8988T (cell line): ENCODE measurements around the gene TSHZ3.

Experiments
- DNase-seq: peaks from one replicate; pipeline ENCODE4 v3.0.0; 2011

Gene TSHZ3

GRCh38 chr19:31353833-31354232 is 4.6 kb upstream of the TSHZ3 start:
- no peak for DNase-seq

- no peak for DNase-seq
These were observed 3.8 kb upstream of the TSHZ3 start for GRCh38 chr19:31352782-31353651.

DNA sequence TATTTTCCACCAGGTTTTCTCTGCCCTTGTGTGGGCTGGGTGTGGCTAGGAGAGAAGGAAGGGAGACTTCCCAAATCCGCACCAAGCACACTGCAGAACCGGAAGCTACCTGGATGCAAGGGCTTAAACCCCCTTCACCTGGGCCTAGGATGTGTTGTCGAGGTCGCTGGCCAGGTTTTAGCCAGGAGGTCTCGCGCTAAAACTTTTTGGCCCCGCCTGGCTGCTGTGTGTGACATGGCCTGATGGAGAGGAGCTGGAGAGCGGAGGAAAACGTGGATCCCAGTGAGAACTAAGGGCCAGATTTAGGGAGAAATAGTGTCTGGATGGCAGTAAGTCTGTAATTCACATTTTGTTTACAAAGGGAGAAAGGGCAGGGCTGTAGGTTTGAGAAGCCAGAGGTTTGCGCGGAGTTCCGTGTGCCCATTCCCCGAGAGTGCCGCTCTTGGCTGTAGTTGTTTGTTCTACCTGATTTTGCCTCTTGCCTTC is 3.1 kb upstream of the TSHZ3 start:
- no peak for DNase-seq

- DNase-seq, result no peak
These were observed 2.6 kb upstream of the TSHZ3 start for GRCh38 chr19:31351855-31352195.

- no peak for DNase-seq
These were observed 2.0 kb upstream of the TSHZ3 start for GRCh38 chr19:31351056-31351854.

DNA sequence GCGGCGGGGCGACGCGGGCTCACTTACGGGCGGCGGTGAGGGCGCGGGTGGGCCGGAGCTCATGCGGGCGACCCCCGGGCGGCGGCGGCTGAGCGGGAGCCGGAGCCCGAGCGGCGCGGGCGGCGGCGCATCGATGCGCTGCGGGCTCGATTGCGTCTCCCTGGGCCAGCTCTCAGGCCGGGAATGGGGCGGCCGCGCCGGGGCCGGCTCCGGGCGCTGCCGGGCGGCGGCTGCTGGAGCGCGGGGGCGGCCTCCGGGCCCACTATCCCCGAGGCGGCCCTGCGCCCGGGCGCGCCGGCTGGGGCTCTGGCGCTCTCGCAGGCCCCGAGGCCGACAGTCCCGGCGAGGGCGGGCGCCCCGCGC is 1.4 kb upstream of the TSHZ3 start:
- no peak for DNase-seq

DNA sequence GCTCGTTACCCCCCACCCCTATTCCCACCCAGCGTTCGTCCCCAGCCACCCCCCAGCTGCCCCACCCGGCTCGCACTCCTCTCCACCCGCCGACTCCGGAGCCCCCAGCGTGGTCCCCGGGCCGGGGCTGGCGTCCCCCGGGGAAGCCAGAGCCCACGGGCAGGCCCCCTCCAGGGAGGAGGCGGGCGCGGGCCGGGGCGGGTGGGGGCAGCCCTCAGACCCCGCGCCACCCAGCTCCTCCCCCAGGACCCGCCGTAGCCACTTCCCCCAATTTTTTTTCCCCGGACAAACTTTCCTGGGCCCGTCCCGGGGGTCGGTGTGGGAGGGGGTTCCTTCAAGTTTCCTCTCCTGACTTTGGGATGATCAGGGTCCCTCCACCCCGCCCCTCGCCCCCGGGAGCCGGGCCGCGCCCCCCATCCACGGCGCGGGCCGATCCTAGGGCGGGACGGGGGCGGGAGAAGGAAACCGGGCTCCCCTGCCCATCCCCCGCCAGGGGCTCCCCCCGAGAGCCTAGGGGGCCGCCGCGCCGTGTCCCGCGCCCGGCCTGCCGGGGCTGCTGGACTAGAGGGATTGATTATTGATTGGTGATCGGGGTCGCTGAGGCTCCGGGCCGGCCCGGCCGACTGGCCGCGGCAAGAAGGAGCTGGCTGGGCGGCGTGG is 927 bp upstream of the TSHZ3 start:
- DNase-seq, result no peak

GRCh38 chr19:31348481-31349159 is 616 bp downstream of the TSHZ3 start:
- DNase-seq, result no peak

GRCh38 chr19:31347828-31348392 is 1.3 kb downstream of the TSHZ3 start:
- no peak for DNase-seq

DNA sequence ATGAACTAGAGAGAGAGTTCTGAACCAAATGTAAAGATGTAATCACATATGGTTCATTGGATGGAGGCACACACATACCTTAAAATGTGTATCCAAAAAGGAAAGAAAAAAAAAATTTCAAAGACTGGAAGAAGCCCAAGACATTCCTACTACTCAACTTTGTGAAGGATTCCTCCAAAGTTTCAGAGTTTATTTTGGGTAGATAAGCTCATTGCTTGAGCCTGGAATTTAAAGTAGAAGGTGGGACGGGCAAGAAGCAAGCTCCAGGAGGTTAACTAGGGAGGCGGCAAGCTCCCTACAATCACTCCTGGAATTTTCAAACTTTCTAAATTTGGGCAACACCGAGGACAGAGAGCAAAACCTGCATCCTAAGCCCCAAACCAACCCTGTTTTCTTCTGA is 1.9 kb downstream of the TSHZ3 start:
- DNase-seq, result no peak

GRCh38 chr19:31346184-31347059 is 2.8 kb downstream of the TSHZ3 start:
- DNase-seq, result no peak

DNA sequence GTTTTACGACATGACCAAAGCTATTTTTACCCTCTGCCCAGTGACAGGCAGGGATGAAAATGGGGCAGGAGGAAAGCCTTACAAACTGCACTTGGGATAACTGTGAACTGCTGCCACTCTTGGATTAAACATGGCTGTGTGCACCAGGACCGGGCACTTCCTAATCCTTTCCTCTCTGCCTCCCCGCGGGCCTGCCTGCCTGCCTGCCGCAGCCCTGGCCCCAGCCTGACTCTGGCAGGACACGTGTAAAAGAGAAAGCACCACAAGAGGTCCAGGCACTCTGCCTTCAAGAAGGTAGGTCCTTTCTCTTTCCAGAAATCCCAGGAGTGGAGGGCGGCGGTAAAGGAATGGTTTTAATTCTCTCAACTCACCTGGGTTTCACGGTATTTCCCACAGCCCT is 4.8 kb downstream of the TSHZ3 start:
- DNase-seq, result no peak

DNA sequence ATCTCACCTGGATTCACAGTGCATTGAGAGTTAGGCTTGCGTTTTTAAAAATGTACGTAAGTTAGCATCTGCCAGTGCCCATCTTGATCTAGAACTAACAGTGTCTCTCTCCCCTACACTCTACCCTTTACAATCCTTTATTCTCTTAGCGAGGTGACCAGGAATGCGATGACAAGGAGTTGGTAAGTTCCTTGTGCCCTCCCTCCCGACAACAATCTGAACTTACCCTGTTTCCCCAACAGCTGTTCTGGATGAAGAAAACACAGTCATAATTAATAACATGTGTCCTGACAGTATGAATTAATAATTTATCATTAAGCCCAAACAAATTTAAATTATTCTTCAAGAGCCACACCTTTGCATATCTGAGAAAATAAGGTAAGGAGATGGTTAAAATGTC is 6.3 kb downstream of the TSHZ3 start:
- DNase-seq, result no peak

DNA sequence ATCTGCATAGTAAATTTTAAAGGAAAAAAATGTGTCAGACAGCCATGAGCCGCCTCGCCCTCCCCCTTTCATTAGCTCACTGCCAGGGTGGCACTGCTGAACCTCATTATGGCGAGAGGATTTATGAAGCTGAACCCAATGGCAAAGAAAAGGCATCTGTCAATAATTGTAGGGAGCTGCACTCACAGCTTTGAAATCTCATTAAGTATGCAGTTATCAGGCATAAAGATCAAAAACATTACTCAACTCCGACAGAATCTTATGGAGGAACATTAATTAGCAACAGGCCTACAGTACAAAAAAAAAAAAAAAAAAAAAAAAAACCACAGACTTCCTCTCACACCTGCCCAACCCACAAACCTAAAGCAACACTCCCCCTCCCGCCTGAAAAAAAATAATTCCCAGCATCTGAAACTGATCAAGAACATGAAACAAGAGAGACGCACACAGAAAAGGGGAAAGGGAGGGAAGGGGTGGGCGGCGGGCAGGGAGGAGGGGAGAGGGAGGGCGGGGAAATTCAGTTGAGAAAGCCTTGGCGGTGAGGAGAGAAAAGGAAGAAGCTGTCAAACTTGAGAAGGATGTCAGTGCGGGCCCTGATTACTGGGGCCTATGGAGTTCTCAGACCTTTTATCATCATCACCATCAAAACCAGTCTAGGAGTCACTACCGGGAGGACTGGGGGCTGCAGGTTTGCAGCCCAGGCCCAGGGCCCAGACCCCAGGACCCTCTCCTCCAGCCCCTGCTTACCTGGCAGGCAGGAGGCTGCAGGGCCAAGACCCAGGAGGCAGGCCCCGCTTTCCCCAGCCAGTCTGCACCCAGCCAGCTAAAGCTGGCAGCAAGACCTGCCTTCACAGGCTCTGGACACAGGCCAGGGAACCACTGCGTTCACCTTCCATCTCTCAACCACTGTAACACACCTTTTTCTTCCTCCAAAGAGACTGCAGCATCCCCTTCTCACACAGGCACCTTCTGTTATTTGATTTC is 8.9 kb downstream of the TSHZ3 start:
- DNase-seq, result no peak

- no peak for DNase-seq
These were observed 9.8 kb downstream of the TSHZ3 start for GRCh38 chr19:31339411-31339810.

DNA sequence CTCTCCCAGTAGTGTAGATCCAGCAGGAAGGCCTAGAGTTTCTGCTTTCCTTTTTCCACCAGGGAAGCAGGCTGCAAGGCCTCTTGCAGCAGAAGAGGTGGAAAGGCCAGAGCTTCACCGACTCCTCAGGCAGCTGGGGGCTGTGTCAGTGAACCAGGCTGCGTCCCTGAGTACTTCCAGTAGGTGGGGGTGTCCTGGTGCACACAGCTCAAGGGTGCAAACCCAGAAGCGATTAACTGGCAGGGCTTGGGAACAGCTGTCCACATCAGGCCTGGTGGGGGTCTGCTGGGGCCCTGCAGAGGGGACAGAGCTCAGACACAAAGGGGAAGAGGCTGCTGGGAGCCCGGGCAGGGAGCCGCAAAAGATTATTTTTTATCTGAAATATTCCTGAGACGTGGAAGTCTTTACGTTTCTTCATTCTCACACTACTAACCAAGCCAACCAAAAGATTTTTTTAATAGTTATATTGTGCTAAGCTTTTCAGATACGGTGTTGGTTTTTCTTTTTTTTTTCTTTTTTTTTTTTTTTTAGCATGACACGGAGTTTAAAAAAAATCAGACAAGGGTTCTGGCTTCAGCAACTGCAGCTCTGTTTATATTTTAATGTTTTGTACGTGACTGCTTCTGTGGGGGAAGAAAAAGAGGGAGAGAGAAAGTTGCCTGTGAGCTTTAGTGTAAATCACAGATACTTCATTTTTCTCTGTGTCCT is 11.0 kb downstream of the TSHZ3 start:
- no peak for DNase-seq

GRCh38 chr19:31337008-31337914 is 12.0 kb downstream of the TSHZ3 start:
- DNase-seq, result no peak

- no peak for DNase-seq
These were observed 13.5 kb downstream of the TSHZ3 start for GRCh38 chr19:31335716-31336115.
